ENCODE measurements around the gene USO1.

The USO1 gene

GRCh38 chr4:75841641-75842520 is 117.5 kb downstream of the USO1 start:
- no peak for DNase-seq

GRCh38 chr4:75843596-75843995 is 119.2 kb downstream of the USO1 start:
- DNase-seq, result no peak

- DNase-seq, result no peak
These were observed 119.8 kb downstream of the USO1 start for GRCh38 chr4:75844151-75844662.

GRCh38 chr4:75845992-75846391 is 121.6 kb downstream of the USO1 start:
- no peak for DNase-seq

- peak in 6 of 56 donors; percentile 2 to 27 (median 6) for DNase-seq
These were observed 123.9 kb downstream of the USO1 start for GRCh38 chr4:75848171-75848760.

- DNase-seq, result no peak
These were observed 124.5 kb downstream of the USO1 start for GRCh38 chr4:75848891-75849290.

- no peak for DNase-seq
These were observed 125.1 kb downstream of the USO1 start for GRCh38 chr4:75849461-75849860.

GRCh38 chr4:75858721-75859120 is 134.3 kb downstream of the USO1 start:
- no peak for DNase-seq

- DNase-seq, result no peak
These were observed 136.2 kb downstream of the USO1 start for GRCh38 chr4:75860606-75861005.
